Upper lobe of left lung (tissue), 6 donors: ENCODE measurements around the gene MAGI2. TPM values are rescaled to one million over a fixed set of nuclear protein-coding genes. Genes with fewer than 3 reads are reported as not detected.

Source experiments
- ATAC-seq, 2 donors: fragments of 200-7000 bp; cut with Tn5 transposase; one replicate each; pipeline ENCODE4 v1.9.1; 2022; ENCODE audit warnings: mild to moderate bottlenecking in 2 of 2, moderate library complexity in 2 of 2; ENCODE audit not compliant: low FRiP score in 2 of 2
- DNase-seq, 2 donors: peaks; one replicate each; pipeline ENCODE4 v3.0.0-alpha.2; 2019 to 2020
- H3K27ac ChIP-seq, 4 donors: fragments of 200-600 bp; sonication (generic); one replicate each; pipeline ENCODE4 v1.5.1; 2016 to 2019
- H3K27me3 ChIP-seq, 4 donors: fragments of 200-600 bp; sonication (generic); one replicate each; pipeline ENCODE4 v1.5.1; 2017 to 2019
- H3K36me3 ChIP-seq, 4 donors: fragments of 200-600 bp; sonication (generic); one replicate each; pipeline ENCODE4 v1.5.1; 2016 to 2019
- H3K4me1 ChIP-seq, 4 donors: fragments of 200-600 bp; sonication (generic); one replicate each; pipeline ENCODE4 v1.5.1; 2018 to 2019
- H3K4me3 ChIP-seq, 4 donors: fragments of 200-600 bp; sonication (generic); one replicate each; pipeline ENCODE4 v1.5.1; 2017 to 2019; ENCODE audit warnings: mild to moderate bottlenecking in 2 of 4, moderate library complexity in 1 of 4
- H3K9me3 ChIP-seq, 4 donors: fragments of 200-600 bp; sonication (generic); one replicate each; pipeline ENCODE4 v1.5.1; 2018 to 2019
- CTCF ChIP-seq, 6 experiments: fragments of 450-650 bp in 4 of 6; fragments of 200-600 bp in 2 of 6; sonication (generic) in 2 of 6; IDR thresholded peaks; one replicate each; pipeline ENCODE4 v1.5.1; 2016 to 2019; ENCODE audit warnings: antibody characterized with exemption in 6 of 6
- EP300 ChIP-seq, 4 donors: sonication (generic); formaldehyde crosslinking; IDR thresholded peaks; one replicate each; pipeline ENCODE4 v1.5.1; 2017; ENCODE audit warnings: antibody characterized with exemption in 4 of 4, control low read depth in 2 of 4
- POLR2A ChIP-seq, 4 donors: fragments of 450-650 bp; IDR thresholded peaks; one replicate each; pipeline ENCODE4 v1.5.1; 2016 to 2017; ENCODE audit warnings: antibody characterized with exemption in 4 of 4, mild to moderate bottlenecking in 2 of 4
- POLR2AphosphoS5 ChIP-seq, 2 donors: sonication (generic); formaldehyde crosslinking; IDR thresholded peaks; one replicate each; pipeline ENCODE4 v1.5.1; 2017; ENCODE audit warnings: antibody characterized with exemption in 2 of 2
- WGBS, 2 donors: methylation state at CpG; one replicate each; pipeline ENCODE4 v1.1.5; 2017 to 2018; 5-methylcytosine and 5-hydroxymethylcytosine counted together
- total RNA-seq, 6 donors: library from RNA; depleted of rRNA in 4 of 6; stranded (reverse); fragments of >200 nt in 4 of 6; gene quantifications; one replicate each; pipeline versions ENCODE4 v1.1.0 to v1.2.1, GENCODE V29; 2016 to 2021
- donor health status: DM: no; HTN: no; CAD: no; lungs with moderate emphysema.
- donor health status: DM: no; HTN: yes; CAD: no; lungs with severe emphysema.

MAGI2 gene
- total RNA-seq, 6 donors from 2014 or later, result 7.9 to 84.9 (median 11.8) TPM

DNA sequence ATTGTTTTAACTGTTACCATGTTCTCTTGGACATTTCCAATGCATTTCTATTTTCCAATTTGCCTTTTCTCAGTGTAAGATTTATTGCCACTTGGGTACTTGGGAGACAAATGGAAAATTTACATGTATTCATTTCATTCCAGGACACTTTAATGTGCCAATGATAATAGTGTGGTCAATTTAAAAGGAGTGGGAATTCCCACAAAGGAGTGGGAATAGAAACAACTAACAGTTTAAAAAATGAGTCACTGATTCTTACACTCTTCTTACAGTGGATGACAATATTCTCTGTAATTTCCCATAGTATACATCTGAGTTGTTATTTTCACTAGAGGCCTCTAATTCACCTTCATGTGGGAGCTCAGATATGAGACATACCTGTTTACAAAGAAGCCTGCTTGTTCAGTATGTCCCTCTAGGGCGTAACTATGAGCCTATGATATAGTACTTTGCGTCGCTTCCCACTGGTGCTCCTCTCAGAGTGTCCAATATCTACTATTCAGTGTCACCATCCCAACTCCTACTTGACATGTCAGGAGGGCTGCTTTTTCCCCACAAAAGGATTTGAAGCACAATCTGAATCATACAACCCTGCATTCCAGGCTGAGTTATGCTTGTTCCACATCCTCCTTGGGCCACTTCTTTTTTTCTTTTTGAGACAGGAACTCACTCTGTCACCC is 1353.6 kb downstream of the MAGI2 start:
- H3K4me1 ChIP-seq, result no peaks in the 10 kb centered on the region
- no peaks in the 10 kb centered on the region for H3K9me3 ChIP-seq
- no peaks in the 10 kb centered on the region for H3K27me3 ChIP-seq
- ATAC-seq (no peak), DNase-seq (no peak)
- H3K4me3 ChIP-seq, result no peak overlapping the region
- 96 to 98% methylated on average over 3 of the region's 3 CpGs for WGBS, 2 donors
- TF ChIP-seq POLR2AphosphoS5 (IDR thresholded peaks at IDR 0.05) (no peak), CTCF (IDR thresholded peaks at IDR 0.05) (no peak), EP300 (IDR thresholded peaks at IDR 0.05) (no peak), POLR2A (IDR thresholded peaks at IDR 0.05) (no peak)
- H3K27ac ChIP-seq, result no peak overlapping the region
- H3K36me3 ChIP-seq, result no peaks in the 10 kb centered on the region

GRCh38 chr7:78095549-78095948 is 1357.9 kb downstream of the MAGI2 start:
- TF ChIP-seq EP300 (IDR thresholded peaks at IDR 0.05) (no peak), CTCF (IDR thresholded peaks at IDR 0.05) (no peak), POLR2AphosphoS5 (IDR thresholded peaks at IDR 0.05) (no peak), POLR2A (IDR thresholded peaks at IDR 0.05) (no peak)
- Histone ChIP-seq H3K9me3 (no peaks in the 10 kb centered on the region), H3K4me3 (no peak overlapping the region), H3K36me3 (no peaks in the 10 kb centered on the region), H3K4me1 (no peaks in the 10 kb centered on the region), H3K27ac (no peak overlapping the region), H3K27me3 (no peaks in the 10 kb centered on the region)
- ATAC-seq, result no peak
- no peak for DNase-seq

DNA sequence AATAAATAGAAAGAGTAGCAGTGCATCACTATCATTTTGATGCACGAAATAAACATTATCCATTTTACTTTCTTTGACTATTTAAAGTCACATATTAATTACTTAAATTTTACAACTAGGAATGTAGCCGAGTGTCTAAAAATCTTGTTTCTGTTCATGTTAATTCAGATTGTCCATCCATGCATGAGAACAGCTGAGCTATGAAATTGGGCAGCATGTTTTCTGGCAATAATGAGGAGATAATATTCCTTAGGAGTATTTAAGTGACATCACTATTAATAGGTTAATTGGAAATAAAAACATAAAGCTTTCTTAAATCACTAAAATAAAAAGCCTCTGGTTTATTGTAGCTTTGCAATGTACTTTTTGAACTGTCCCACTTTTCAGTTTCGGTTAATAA is 1361.1 kb downstream of the MAGI2 start:
- ATAC-seq, result no peak
- H3K9me3 ChIP-seq, result no peaks in the 10 kb centered on the region
- TF ChIP-seq POLR2AphosphoS5 (IDR thresholded peaks at IDR 0.05), result no peak
- TF ChIP-seq POLR2A (IDR thresholded peaks at IDR 0.05), result no peak
- TF ChIP-seq EP300 (IDR thresholded peaks at IDR 0.05), result no peak
- no peak for TF ChIP-seq CTCF (IDR thresholded peaks at IDR 0.05)
- H3K4me1 ChIP-seq, result no peaks in the 10 kb centered on the region
- no peak for DNase-seq
- no peak overlapping the region for H3K4me3 ChIP-seq
- WGBS, 2 donors, result 89 to 91% methylated on average over 3 of the region's 3 CpGs
- H3K27ac ChIP-seq, result no peak overlapping the region
- no peaks in the 10 kb centered on the region for H3K27me3 ChIP-seq
- H3K36me3 ChIP-seq, result no peaks in the 10 kb centered on the region

DNA sequence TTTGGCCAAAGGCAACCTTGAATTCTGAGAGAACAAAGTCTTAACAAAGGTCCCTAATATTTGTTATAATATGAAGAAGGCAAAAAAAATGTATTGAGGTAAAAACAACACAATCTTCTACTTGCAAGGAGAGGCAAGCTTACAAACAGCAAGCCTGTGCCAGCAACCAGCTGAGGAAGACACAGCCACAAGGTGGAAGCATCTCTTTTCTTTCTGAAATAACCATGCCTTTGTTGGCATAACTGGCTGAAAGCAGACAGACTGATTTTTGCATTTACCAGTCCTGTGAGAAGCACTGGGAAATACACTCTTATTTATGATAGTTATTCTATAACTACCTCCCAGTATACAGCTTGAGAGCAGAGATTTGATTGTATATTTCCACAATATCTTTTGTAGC is 1362.9 kb downstream of the MAGI2 start:
- no peak for TF ChIP-seq POLR2AphosphoS5 (IDR thresholded peaks at IDR 0.05)
- TF ChIP-seq POLR2A (IDR thresholded peaks at IDR 0.05), result no peak
- no peak for TF ChIP-seq CTCF (IDR thresholded peaks at IDR 0.05)
- no peak for TF ChIP-seq EP300 (IDR thresholded peaks at IDR 0.05)
- DNase-seq (no peak), ATAC-seq (no peak)
- no peaks in the 10 kb centered on the region for H3K9me3 ChIP-seq
- no peak overlapping the region for H3K4me3 ChIP-seq
- no peaks in the 10 kb centered on the region for H3K4me1 ChIP-seq
- H3K27ac ChIP-seq, result no peak overlapping the region
- H3K27me3 ChIP-seq, result no peaks in the 10 kb centered on the region
- H3K36me3 ChIP-seq, result no peaks in the 10 kb centered on the region

GRCh38 chr7:78083476-78084120 is 1369.9 kb downstream of the MAGI2 start:
- DNase-seq (no peak), ATAC-seq (no peak)
- Histone ChIP-seq H3K9me3 (no peaks in the 10 kb centered on the region), H3K4me3 (no peak overlapping the region), H3K36me3 (no peaks in the 10 kb centered on the region), H3K27me3 (no peaks in the 10 kb centered on the region), H3K4me1 (no peaks in the 10 kb centered on the region), H3K27ac (no peak overlapping the region)
- TF ChIP-seq EP300 (IDR thresholded peaks at IDR 0.05) (no peak), POLR2A (IDR thresholded peaks at IDR 0.05) (no peak), POLR2AphosphoS5 (IDR thresholded peaks at IDR 0.05) (no peak), CTCF (IDR thresholded peaks at IDR 0.05) (no peak)
- 96 to 97% methylated on average over 6 of the region's 6 CpGs for WGBS, 2 donors
